LHCN-M2 (cell line): Measurements from ENCODE around the gene ZNF512. TPM values are rescaled to one million over a fixed set of nuclear protein-coding genes. Genes with fewer than 3 reads are reported as not detected.
"Not testable (repeated sequence)": the region's sequence is repeated elsewhere in the genome, so short reads cannot be mapped to it uniquely, and the experiment has no call there.

ENCODE experiments used
- DNase-seq: peaks from one replicate; pipeline ENCODE4 v3.0.0-alpha.2; 2012; ENCODE audit warnings: low read depth
- total RNA-seq: library from RNA; depleted of rRNA; stranded (reverse); fragments of >200 nt; gene quantifications from 2 replicates; pipeline ENCODE4 v1.2.3, GENCODE V29; 2014

The ZNF512 gene
- total RNA-seq, 1 experiment from 2014 or later: 36.0 TPM

- DNase-seq: peak; percentile 23
Observed at GRCh38 chr2:27583390-27583915, 611 bp downstream of the ZNF512 start.

DNA sequence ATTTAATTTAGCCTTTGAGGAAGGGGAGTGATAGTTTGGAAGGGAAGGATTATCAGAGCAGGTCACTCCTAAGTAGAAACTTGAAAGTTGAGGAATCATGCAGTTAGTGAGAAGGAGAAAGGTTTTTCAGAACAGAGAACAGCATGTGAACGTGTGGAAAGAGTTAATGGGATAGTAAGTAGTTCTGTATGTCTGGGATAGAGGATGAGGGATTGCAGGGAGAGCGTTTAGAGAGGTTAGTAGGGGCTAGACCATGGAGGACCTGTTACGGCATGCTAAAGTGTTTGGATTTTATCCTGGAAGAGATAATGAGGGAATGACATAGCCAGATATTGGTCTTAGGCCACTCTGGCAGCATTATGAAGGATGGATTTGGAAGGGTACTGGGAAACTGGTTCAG lies 1.8 kb downstream of the ZNF512 start:
- no peak for DNase-seq

GRCh38 chr2:27587025-27587424 lies 4.2 kb downstream of the ZNF512 start:
- no peak for DNase-seq

DNA sequence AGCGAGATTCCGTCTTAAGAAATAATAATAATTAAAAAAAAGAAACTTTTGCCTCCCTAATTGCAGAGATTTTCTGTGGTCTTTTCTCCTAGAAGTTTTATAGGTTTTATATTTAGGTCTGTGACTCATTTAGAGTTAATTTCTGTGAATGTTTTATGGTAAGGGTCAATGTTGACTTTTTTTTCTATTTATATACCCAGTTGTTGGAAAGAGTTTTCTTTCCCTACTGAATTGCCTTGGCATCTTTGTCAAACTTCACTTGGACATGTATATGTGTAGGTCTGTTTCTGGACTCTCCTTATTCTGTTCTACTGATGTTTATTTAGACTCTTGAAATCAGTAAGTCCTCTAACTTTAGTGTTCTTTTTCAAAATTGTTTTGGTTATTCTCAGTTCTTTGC lies 5.5 kb downstream of the ZNF512 start:
- DNase-seq: no peak

DNA sequence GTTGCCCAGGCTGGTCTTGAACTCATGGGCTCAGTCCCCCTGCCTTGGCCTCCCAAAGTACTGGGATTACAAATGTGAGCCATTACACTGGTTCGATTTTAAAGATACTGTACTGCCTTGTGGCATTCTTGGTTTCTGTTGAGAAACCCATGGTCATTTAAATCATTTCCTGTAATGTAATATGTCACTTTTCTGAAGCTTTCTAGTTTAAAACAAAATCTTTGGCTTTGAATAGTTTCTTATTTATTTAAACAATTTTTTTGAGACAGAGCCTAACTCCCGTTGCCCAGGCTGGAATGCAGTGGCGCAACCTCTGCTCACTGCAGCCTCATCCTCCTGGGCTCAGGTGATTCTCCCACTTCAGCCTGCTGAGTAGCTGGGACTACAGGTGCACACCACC lies 8.9 kb downstream of the ZNF512 start:
- no peak for DNase-seq

DNA sequence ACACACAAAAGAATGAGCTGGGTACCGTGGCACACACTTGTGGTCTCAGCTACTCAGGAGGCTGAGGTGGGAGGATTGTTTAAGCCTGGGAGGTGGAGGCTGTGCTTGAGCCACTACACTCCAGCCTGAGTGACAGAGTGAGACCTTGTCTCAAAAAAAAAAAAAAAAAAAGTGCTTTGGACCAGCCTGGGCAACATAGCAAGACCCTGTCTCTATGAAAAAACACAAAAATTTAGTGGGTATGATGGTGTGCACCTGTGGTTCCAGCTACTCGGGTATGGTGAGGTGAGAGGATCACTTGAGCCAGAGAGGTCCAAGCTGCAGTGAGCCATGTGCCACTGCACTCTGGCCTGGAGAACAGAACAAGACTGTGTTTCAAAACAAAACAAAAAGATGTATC lies 10.4 kb downstream of the ZNF512 start:
- DNase-seq: no peak

DNA sequence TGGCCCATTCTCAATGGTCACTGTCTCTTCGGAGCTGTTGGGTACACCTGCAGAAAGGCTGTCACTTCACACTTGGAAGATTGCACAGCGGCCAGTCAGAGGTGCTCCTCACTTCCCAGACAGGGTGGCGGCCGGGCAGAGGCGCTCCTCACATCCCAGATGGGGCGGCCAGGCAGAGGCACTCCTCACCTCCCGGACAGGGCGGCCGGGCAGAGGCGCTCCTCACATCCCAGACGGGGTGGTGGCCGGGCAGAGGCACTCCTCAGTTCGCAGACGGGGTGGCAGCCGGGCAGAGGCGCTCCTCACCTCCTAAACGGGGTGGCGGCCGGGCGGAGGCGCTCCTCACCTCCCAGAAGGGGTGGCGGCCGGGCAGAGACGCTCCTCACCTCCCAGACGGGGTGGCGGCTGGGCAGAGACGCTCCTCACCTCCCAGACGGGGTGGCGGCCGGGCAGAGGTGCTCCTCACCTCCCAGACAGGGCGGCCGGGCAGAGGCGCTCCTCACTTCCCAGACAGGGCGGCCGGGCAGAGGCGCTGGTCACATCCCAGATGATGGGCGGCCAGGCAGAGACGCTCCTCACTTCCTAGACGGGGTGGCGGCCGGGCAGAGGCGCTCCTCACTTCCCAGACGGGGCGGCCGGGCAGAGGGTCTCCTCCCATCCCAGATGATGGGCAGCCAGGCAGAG lies 11.3 kb downstream of the ZNF512 start:
- DNase-seq: not testable (repeated sequence)

- DNase-seq: not testable (repeated sequence)
Observed at GRCh38 chr2:27595412-27595811, 12.6 kb downstream of the ZNF512 start.

- DNase-seq: no peak
Observed at GRCh38 chr2:27596627-27597026, 13.8 kb downstream of the ZNF512 start.

GRCh38 chr2:27606611-27607010 lies 23.8 kb downstream of the ZNF512 start:
- DNase-seq: peak; percentile 26

- no peak for DNase-seq
Observed at GRCh38 chr2:27613985-27614384, 31.1 kb downstream of the ZNF512 start.

- no peak for DNase-seq
Observed at GRCh38 chr2:27615316-27615715, 32.5 kb downstream of the ZNF512 start.

DNA sequence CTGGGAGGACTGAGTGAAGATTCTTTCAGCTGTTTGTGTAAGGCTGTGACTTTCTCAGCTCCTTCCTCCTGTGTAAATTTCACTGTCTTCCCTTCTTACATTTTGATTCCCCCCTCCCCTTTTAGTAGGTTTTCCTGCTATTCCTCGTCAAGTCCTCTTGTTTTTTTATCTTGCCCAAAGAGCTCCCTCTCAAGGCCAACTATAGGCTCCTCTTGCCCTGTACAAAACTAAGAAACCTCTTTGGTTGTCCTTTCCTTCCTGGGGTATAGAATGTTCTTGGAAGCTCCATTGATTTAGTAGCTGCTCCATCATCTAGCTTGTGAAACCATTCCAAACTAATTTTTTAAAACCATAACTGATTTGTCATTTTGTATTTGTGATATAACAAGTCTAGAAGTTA lies 38.7 kb downstream of the ZNF512 start:
- no peak for DNase-seq

GRCh38 chr2:27622921-27623384 lies 40.1 kb downstream of the ZNF512 start:
- DNase-seq: peak; percentile 69

DNA sequence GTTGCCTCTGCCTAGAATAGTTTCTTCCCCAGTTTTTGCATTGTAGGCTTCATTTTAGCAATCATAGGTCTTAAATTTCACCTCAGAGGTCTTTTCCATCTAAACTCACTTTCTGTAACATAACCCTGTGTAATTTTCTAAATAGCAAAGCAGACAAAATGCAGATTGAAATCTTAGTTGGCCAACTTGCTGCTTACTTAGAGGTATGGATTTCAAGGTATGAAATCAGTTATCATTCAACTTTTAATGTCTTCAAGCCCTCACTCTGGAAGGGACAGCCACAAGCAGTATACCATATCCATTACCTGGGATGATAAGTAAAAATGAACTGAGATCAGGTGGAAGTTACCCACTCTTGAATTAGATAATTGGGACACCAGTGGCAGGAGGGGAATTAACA lies 42.1 kb downstream of the ZNF512 start:
- no peak for DNase-seq

DNA sequence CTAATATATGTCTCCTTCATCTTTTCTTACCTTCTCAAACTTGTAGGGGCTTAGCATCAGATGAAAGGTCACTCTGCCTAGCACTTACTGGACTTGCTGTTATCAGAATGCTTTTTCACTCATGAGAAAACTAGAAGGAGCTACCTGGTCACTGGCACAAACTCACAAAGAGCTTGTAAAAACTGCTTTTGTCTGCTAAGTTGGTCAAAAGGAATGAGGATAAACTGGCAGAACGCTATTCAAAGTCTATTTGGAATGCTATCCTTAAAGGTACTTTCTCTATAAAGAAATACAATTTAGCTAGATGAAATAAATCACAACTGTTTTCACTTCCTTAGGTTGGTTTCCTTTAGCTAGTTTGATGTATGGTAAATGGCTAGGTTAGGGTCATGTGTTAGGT lies 43.5 kb downstream of the ZNF512 start:
- not testable (repeated sequence) for DNase-seq

DNA sequence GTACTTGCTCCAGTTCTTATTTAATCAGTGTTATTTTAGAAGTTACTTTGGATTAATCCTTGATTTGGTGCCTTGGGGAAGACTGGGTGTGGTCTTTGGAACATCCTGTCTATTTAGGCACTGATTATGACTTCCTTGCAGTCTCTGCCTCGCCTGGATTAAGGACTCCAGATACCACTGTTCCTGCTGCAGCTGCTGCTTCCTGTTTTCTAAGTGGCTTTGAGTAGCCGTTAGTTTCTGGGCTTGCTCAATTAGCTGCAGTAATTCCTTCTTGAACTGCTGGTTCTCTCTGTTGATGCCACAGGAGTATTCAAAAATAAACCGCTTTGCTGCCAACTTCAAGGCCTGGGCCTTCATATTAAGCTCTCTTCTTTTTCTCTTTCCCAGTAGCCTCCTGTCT lies 44.1 kb downstream of the ZNF512 start:
- peak; percentile 76 for DNase-seq

- peak; percentile 89 for DNase-seq
Observed at GRCh38 chr2:27627963-27628766, 45.3 kb downstream of the ZNF512 start.

DNA sequence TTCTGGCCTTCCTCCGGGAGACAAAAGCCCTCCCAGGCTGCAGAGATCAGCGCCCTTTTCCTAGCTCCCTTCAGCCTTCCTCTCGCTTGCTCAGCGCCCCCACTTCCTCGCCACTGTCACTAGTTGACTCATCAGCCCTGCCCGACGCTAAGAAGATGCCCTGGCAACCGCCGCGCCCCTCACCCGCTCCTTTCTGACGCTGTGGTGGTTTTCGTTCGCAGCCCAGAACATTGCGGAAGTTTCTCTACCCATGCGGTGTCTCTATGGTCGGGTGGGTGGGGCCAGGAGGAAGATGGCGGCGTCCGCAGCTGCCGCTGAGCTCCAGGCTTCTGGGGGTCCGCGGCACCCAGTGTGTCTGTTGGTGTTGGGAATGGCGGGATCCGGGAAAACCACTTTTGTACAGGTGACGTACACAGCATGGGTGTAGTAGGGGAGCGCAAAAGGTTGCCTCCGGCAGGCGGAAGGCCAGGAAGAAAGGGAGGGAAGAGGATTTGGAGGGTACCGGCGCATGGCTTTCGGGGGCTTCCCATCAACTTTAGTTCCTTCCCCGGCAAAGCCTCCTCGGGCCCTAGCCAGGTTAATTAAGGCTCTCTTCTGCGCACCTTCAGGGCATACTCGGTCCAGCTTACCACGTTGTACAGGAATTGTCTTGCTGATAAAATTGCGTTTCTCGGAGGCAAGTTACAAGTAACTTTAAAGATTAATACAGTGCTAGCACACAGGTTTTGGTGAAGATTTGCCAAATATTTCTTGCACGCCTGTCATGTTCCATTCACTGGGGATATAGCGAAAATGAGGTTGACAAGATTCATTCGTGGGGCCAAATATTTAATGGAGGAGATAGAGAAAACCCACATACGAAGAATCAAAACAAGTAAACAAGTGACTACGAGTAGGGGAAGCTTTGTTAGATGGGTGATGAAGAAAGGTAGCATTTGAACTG lies 46.2 kb downstream of the ZNF512 start, which contains the start of the genes CCDC121 and GPN1:
Gene CCDC121 (minus strand): TSS at position 246 of the 943 bp plus-strand sequence. CDS start 1,213 bp downstream, outside the sequence.
Gene GPN1 (plus strand): TSS at position 284 of the 943 bp plus-strand sequence. CDS start 9 bp downstream, at position 293.
- DNase-seq: peak; percentile 94

DNA sequence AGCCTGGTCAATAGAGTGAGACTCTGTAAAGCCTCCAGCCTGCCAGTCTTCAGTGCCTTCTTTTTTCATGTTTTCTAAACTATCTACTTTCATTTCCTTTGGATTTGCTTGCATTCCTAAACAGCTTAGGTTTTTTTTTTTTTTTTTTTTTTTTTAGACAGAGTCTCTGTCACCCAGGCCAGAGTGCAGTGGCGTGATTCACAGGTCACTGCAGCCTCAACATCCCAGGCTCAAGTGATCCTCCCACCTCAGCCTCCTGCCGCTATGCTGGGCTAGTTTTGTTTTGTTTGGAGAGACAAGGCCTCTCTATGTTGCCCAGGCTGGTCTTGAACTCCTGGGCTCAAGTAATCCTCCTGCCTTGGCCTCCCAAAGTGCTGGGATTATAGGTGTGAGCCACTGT lies 47.4 kb downstream of the ZNF512 start:
- not testable (repeated sequence) for DNase-seq

- DNase-seq: no peak
Observed at GRCh38 chr2:27634291-27634690, 51.4 kb downstream of the ZNF512 start.
